Measurements from ENCODE around the gene KAT2B.
A peak's percentile ranks its signal among the peaks of the same experiment; 100 is the strongest.

Gene KAT2B

GRCh38 chr3:20100151-20100550 is 59.9 kb downstream of the KAT2B start:
- Histone ChIP-seq H3K27ac (no peak overlapping the region), H3K27me3 (ENCODE audit: insufficient read depth, low read depth) (no peaks in the 10 kb centered on the region), H3K79me2 (ENCODE audit: insufficient read depth, low read depth) (no peaks in the 10 kb centered on the region)

GRCh38 chr3:20101041-20101440 is 60.8 kb downstream of the KAT2B start:
- no peak for TF ChIP-seq CTCF (conservative IDR thresholded peaks at IDR 0.05; ENCODE audit: low read depth, low read length)
- Histone ChIP-seq H2AFZ (ENCODE audit: low read depth) (no peak overlapping the region), H4K20me1 (ENCODE audit: insufficient read depth) (no peaks in the 10 kb centered on the region), H3K27ac (no peak overlapping the region), H3K79me2 (ENCODE audit: insufficient read depth, low read depth) (no peaks in the 10 kb centered on the region), H3K4me3 (IDR thresholded peaks at IDR 0.05; ENCODE audit: insufficient read depth, low read depth, low read length) (no peak overlapping the region), H3K27me3 (ENCODE audit: insufficient read depth, low read depth) (no peaks in the 10 kb centered on the region), H3K4me1 (ENCODE audit: low read depth, poor library complexity, severe bottlenecking) (peaks cover 42% of the 10 kb centered on the region), H3K36me3 (ENCODE audit: insufficient read depth) (no peaks in the 10 kb centered on the region), H3K4me2 (no peak overlapping the region), H3K9ac (no peak overlapping the region)

More at GRCh38 chr3:20100151-20100550, 59.9 kb downstream of the KAT2B start:
- Histone ChIP-seq H3K4me3 (IDR thresholded peaks at IDR 0.05; ENCODE audit: insufficient read depth, low read depth, low read length) (no peak overlapping the region), H3K9ac (no peak overlapping the region), H3K4me2 (no peak overlapping the region), H4K20me1 (ENCODE audit: insufficient read depth) (no peaks in the 10 kb centered on the region), H3K4me1 (ENCODE audit: low read depth, poor library complexity, severe bottlenecking) (peaks cover 33% of the 10 kb centered on the region), H2AFZ (ENCODE audit: low read depth) (no peak overlapping the region), H3K36me3 (ENCODE audit: insufficient read depth) (no peaks in the 10 kb centered on the region)
- no peak for TF ChIP-seq CTCF (conservative IDR thresholded peaks at IDR 0.05; ENCODE audit: low read depth, low read length)

GRCh38 chr3:20103731-20104130 is 63.5 kb downstream of the KAT2B start:
- Histone ChIP-seq H3K4me3 (IDR thresholded peaks at IDR 0.05; ENCODE audit: insufficient read depth, low read depth, low read length) (no peak overlapping the region), H3K36me3 (ENCODE audit: insufficient read depth) (no peaks in the 10 kb centered on the region), H3K79me2 (ENCODE audit: insufficient read depth, low read depth) (no peaks in the 10 kb centered on the region), H3K27ac (peak overlapping the region; percentile 74), H3K27me3 (ENCODE audit: insufficient read depth, low read depth) (no peaks in the 10 kb centered on the region), H3K4me2 (peak overlapping the region; percentile 72), H4K20me1 (ENCODE audit: insufficient read depth) (no peaks in the 10 kb centered on the region), H3K4me1 (ENCODE audit: low read depth, poor library complexity, severe bottlenecking) (peaks cover 48% of the 10 kb centered on the region), H2AFZ (ENCODE audit: low read depth) (peak overlapping the region; percentile 30; the same call in 1 of the 2 replicates), H3K9ac (peak overlapping the region; percentile 51)
- TF ChIP-seq CTCF (conservative IDR thresholded peaks at IDR 0.05; ENCODE audit: low read depth, low read length): no peak

GRCh38 chr3:20104167-20104661 is 64.0 kb downstream of the KAT2B start:
- peak overlapping the region; percentile 30 for H2AFZ ChIP-seq (ENCODE audit: low read depth)
- no peaks in the 10 kb centered on the region for H3K27me3 ChIP-seq (ENCODE audit: insufficient read depth, low read depth)
- peak overlapping the region; percentile 72 for H3K4me2 ChIP-seq
- H3K4me3 ChIP-seq (IDR thresholded peaks at IDR 0.05; ENCODE audit: insufficient read depth, low read depth, low read length): no peak overlapping the region
- peak overlapping the region; percentile 51 for H3K9ac ChIP-seq
- peak overlapping the region; percentile 74 for H3K27ac ChIP-seq
- no peak for TF ChIP-seq CTCF (conservative IDR thresholded peaks at IDR 0.05; ENCODE audit: low read depth, low read length)
- no peaks in the 10 kb centered on the region for H3K36me3 ChIP-seq (ENCODE audit: insufficient read depth)
- peaks cover 48% of the 10 kb centered on the region for H3K4me1 ChIP-seq (ENCODE audit: low read depth, poor library complexity, severe bottlenecking)
- H3K79me2 ChIP-seq (ENCODE audit: insufficient read depth, low read depth): no peaks in the 10 kb centered on the region
- H4K20me1 ChIP-seq (ENCODE audit: insufficient read depth): no peaks in the 10 kb centered on the region
